ENCODE measurements around the gene PIAS1.

DNA sequence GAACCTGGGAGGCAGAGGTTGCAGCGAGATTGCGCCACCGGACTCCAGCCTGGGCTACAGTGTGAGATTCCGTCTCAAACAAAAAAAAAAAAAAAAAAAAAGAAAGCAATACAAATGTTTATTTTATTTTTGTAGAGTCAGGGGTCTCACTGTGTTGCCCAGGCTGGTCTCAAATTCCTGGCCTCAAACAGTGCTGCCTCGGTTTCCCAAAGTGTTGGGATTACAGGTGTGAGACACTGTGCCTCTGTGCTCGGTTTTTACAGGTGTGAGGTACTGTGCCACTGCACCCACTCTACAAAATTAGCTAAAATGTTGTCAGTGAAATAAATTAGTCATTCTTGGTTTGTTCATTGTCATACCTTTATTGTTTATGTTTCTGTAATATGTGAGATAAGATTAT lies 5.5 kb downstream of the PIAS1 start:
- TF ChIP-seq, protein P1, sequence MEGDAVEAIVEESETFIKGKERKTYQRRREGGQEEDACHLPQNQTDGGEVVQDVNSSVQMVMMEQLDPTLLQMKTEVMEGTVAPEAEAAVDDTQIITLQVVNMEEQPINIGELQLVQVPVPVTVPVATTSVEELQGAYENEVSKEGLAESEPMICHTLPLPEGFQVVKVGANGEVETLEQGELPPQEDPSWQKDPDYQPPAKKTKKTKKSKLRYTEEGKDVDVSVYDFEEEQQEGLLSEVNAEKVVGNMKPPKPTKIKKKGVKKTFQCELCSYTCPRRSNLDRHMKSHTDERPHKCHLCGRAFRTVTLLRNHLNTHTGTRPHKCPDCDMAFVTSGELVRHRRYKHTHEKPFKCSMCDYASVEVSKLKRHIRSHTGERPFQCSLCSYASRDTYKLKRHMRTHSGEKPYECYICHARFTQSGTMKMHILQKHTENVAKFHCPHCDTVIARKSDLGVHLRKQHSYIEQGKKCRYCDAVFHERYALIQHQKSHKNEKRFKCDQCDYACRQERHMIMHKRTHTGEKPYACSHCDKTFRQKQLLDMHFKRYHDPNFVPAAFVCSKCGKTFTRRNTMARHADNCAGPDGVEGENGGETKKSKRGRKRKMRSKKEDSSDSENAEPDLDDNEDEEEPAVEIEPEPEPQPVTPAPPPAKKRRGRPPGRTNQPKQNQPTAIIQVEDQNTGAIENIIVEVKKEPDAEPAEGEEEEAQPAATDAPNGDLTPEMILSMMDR (IDR thresholded peaks at IDR 0.05) = no peak
- TF ChIP-seq EZH2 (IDR thresholded peaks at IDR 0.05; ENCODE audit: borderline replicate concordance, insufficient read depth, low read depth, low read length, poor library complexity, severe bottlenecking) = no peak
